Nephron (organoid): ENCODE results near the gene ERMN.

Source experiments
- H3K27ac Mint-ChIP-seq, 3 experiments: 2 replicates each; pipeline ENCODE4 v1.8.0; 2020; ENCODE audit warnings: mixed read lengths in 3 of 3, mild to moderate bottlenecking in 2 of 3, moderate library complexity in 1 of 3
- H3K27me3 Mint-ChIP-seq: 2 replicates; pipeline ENCODE4 v1.8.0; 2021; ENCODE audit warnings: low read depth, mild to moderate bottlenecking, moderate library complexity, mixed read lengths
- H3K36me3 Mint-ChIP-seq: 2 replicates; pipeline ENCODE4 v1.8.0; 2020; ENCODE audit warnings: low read depth, mixed read lengths
- H3K4me1 Mint-ChIP-seq: 2 replicates; pipeline ENCODE4 v1.8.0; 2020; ENCODE audit warnings: mixed read lengths
- H3K4me3 Mint-ChIP-seq, 3 experiments: 2 replicates each; pipeline ENCODE4 v1.8.0; 2020; ENCODE audit warnings: mild to moderate bottlenecking in 3 of 3, mixed read lengths in 3 of 3, moderate library complexity in 2 of 3
- H3K9me3 Mint-ChIP-seq: 2 replicates; pipeline ENCODE4 v1.8.0; 2020; ENCODE audit warnings: mixed read lengths
- TF ChIP-seq, protein P1 (sequence below), 3 experiments: fragments of 200-600 bp; sonication (generic); IDR thresholded peaks; one replicate each; pipeline ENCODE4 v1.5.0; 2021; ENCODE audit warnings: antibody characterized with exemption in 3 of 3; ENCODE audit not compliant: unreplicated experiment in 3 of 3

Gene ERMN

DNA sequence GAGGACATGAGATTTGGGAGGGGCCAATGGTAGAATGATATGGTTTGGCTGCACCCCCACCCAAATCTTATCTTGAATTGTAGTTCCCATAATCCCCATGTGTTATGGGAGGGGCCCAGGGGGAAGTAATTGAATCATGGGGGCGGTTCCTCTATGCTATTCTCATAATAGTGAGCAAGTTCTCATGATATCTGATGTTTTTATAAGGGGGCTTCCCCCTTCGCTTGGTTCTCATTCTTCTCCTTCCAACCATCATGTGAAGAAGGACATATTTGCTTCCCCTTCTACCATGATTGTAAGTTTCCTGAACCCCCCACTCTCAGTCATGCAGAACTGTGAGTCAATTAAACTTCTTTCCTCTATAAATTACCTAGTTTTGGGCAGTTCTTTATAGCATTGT lies 37.0 kb upstream of the ERMN start:
- Mint-ChIP-seq H3K27me3 (peaks cover 7% of the 10 kb centered on the region), H3K36me3 (no peaks in the 10 kb centered on the region), H3K4me1 (peaks cover 18% of the 10 kb centered on the region), H3K27ac (no peak overlapping the region), H3K4me3 (no peak overlapping the region), H3K9me3 (peaks cover 13% of the 10 kb centered on the region)
- TF ChIP-seq, protein P1, sequence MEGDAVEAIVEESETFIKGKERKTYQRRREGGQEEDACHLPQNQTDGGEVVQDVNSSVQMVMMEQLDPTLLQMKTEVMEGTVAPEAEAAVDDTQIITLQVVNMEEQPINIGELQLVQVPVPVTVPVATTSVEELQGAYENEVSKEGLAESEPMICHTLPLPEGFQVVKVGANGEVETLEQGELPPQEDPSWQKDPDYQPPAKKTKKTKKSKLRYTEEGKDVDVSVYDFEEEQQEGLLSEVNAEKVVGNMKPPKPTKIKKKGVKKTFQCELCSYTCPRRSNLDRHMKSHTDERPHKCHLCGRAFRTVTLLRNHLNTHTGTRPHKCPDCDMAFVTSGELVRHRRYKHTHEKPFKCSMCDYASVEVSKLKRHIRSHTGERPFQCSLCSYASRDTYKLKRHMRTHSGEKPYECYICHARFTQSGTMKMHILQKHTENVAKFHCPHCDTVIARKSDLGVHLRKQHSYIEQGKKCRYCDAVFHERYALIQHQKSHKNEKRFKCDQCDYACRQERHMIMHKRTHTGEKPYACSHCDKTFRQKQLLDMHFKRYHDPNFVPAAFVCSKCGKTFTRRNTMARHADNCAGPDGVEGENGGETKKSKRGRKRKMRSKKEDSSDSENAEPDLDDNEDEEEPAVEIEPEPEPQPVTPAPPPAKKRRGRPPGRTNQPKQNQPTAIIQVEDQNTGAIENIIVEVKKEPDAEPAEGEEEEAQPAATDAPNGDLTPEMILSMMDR (IDR thresholded peaks at IDR 0.05; ENCODE audit: unreplicated experiment in 3 of 3): no peak

DNA sequence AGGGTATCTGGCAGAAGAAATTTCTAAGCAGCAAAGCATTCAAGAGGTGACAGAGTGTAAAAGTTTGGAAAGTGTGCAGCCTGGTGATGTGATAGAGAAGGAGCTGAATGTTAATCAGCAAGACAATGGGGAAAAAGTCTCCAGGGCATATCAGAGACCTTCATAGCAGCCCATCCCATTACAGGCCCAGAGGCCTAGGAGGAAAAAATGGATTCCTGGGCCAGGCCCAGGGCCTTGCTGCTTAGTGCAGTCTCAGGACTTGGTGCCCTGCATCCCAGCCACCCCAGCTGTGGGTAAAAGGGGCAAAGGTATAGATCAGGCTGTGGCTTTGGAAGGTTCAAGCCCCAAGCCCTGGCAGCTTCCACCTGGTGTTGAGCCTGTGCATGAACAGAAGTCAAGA lies 35.9 kb upstream of the ERMN start:
- TF ChIP-seq, protein P1 (IDR thresholded peaks at IDR 0.05; ENCODE audit: unreplicated experiment in 3 of 3): no peak
- Mint-ChIP-seq H3K9me3 (peaks cover 13% of the 10 kb centered on the region), H3K27me3 (peaks cover 7% of the 10 kb centered on the region), H3K4me1 (peaks cover 18% of the 10 kb centered on the region), H3K27ac (no peak overlapping the region), H3K4me3 (no peak overlapping the region), H3K36me3 (no peaks in the 10 kb centered on the region)

DNA sequence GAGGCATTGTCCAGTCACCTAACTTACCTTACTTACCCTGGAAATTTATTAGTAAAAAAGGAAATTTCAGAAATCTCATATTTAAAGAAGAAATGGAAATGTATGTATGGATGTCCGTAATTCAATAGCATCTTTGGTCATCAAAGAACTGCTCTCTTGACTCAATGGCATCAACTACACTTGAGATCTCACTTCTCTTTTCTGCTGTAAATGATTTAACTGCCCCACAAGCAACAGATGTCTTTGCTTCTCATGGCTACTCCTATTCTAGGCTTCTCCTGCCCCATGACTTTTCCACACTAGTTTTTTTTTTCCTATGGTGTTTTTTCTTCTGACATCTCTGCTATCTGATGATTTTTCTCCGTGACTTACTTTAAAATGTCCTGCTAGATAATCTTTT lies 34.0 kb upstream of the ERMN start:
- Mint-ChIP-seq H3K9me3 (peaks cover 13% of the 10 kb centered on the region), H3K27ac (no peak overlapping the region), H3K4me1 (peaks cover 13% of the 10 kb centered on the region), H3K36me3 (no peaks in the 10 kb centered on the region), H3K27me3 (peaks cover 7% of the 10 kb centered on the region), H3K4me3 (no peak overlapping the region)
- TF ChIP-seq, protein P1 (IDR thresholded peaks at IDR 0.05; ENCODE audit: unreplicated experiment in 3 of 3): no peak

DNA sequence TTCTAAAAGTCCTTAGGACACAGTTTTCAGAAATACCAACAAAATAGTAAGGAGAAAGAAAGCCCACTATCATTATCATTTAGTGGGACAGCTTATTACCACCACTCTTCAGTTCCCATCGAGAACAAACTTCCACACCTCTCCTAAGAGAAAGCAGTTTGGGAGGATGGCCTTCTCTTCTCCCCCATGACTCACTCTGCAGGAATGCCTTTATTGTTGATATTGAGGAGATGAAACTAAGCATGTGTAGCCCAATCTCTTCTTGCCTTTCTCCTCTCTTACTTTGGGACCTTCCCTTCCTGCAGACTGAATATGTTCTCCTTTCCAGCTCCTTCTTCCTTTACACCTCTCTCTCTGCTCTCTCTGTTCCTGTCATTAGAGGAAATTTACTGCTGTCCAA lies 30.0 kb upstream of the ERMN start:
- TF ChIP-seq, protein P1 (IDR thresholded peaks at IDR 0.05; ENCODE audit: unreplicated experiment in 3 of 3): no peak
- Mint-ChIP-seq H3K27ac (no peak overlapping the region), H3K4me3 (no peak overlapping the region), H3K4me1 (no peaks in the 10 kb centered on the region), H3K36me3 (no peaks in the 10 kb centered on the region), H3K9me3 (no peaks in the 10 kb centered on the region), H3K27me3 (no peaks in the 10 kb centered on the region)

DNA sequence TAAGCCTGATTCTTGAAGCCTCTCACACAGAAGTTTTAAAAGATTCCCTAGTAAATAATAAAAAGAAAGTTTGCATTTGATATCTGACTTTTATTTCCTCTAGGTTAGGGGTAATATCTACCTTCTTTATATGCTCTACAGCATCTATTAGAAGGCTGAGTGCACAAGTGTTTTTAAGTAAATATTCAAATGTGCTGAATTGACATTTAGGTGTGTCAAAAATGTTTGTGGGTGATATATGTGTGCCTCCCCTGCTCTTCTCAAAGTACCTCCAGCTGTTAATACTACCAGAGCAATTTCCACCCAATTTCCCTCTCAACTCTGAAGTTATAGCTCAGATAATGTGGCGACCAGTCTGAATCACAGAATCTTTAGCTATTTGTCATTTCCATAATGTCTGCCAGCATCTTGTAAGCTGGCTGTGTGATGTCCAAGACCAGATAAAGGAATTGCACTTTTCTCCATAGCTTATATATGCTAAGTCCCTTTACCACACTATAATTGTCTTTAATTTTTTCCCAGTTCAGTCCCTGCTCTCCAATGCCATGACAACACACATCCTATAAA lies 24.4 kb upstream of the ERMN start:
- TF ChIP-seq, protein P1 (IDR thresholded peaks at IDR 0.05; ENCODE audit: unreplicated experiment in 3 of 3): no peak
- H3K4me3 Mint-ChIP-seq: no peak overlapping the region
- no peaks in the 10 kb centered on the region for H3K4me1 Mint-ChIP-seq
- H3K9me3 Mint-ChIP-seq: peaks cover 5% of the 10 kb centered on the region
- H3K27ac Mint-ChIP-seq: no peak overlapping the region
- no peaks in the 10 kb centered on the region for H3K27me3 Mint-ChIP-seq
- H3K36me3 Mint-ChIP-seq: no peaks in the 10 kb centered on the region

DNA sequence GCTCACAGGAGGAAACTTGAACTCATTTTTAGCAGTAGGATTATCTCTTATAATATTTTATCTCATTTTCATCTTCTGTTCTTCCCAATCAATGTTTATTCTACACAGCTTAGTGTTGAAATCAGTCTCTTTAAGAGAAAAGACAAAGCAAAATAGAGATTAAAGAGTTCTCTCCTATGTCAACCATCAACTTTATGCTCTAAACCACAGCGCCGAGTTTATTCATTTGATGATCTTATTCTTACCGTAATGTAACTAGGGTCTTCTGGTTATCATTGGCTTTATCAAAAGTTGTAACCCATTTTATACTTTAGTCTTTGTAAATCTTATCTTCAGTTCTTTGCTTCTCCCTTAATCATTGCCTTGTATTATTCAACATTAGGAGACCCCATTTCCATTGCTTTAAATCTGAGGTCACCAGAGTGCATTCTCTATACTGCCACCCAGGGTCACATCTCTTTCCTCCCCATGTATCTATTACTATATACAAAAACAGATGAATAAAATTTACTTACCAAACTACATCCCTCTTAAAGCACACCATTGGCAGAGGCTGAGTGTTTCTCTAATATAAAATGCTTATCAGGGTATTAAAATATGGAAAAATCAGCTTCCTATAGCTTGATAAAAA lies 22.8 kb upstream of the ERMN start:
- H3K4me3 Mint-ChIP-seq: no peak overlapping the region
- TF ChIP-seq, protein P1 (IDR thresholded peaks at IDR 0.05; ENCODE audit: unreplicated experiment in 3 of 3): no peak
- H3K27ac Mint-ChIP-seq: no peak overlapping the region
- no peaks in the 10 kb centered on the region for H3K4me1 Mint-ChIP-seq
- H3K27me3 Mint-ChIP-seq: no peaks in the 10 kb centered on the region
- H3K9me3 Mint-ChIP-seq: peaks cover 18% of the 10 kb centered on the region
- no peaks in the 10 kb centered on the region for H3K36me3 Mint-ChIP-seq
